H1 (cell line): Measurements from ENCODE around the gene GCC1. TPM values are rescaled to one million over a fixed set of nuclear protein-coding genes. Genes with fewer than 3 reads are reported as not detected.

Source experiments
- CTCF ChIA-PET: fragments of 300-600 bp; sonication (Branson Sonifier 250); formaldehyde crosslinking; loops from one replicate; lab custom pipeline; 2021; ENCODE audit not compliant: partially characterized antibody; lab: Charles Lee
- POLR2A ChIA-PET: fragments of 300-600 bp; sonication (Branson Sonifier 250); formaldehyde crosslinking; loops from one replicate; lab custom pipeline; 2021; ENCODE audit warnings: inconsistent platforms; ENCODE audit not compliant: partially characterized antibody; lab: Charles Lee
- DNase-seq, 2 experiments: peaks; one replicate each; pipeline versions ENCODE4 v3.0.0 to v3.0.0-alpha.2; 2010 to 2022; ENCODE audit warnings: low spot score in 2 of 2, low read depth in 1 of 2, mixed read lengths in 1 of 2
- FAIRE-seq: peaks from 2 replicates; lab custom pipeline; 2011; peaks lifted over from hg19 to GRCh38; lab: Jason Lieb, UNC
- H2AFZ ChIP-seq: 2 replicates; pipeline ENCODE4 v1.8.1; 2012; ENCODE audit warnings: low read length, inconsistent platforms
- H2AK5ac ChIP-seq: 2 replicates; pipeline ENCODE4 v1.6.1; 2013; ENCODE audit warnings: low read depth, low read length
- H2BK120ac ChIP-seq: replicated peaks from 2 replicates; pipeline ENCODE3; 2013; ENCODE audit warnings: low read depth, low read length, inconsistent platforms
- H2BK12ac ChIP-seq: 2 replicates; pipeline ENCODE4 v1.6.1; 2013; ENCODE audit warnings: low read depth, low read length
- H2BK15ac ChIP-seq: 2 replicates; pipeline ENCODE4 v1.6.1; 2013; ENCODE audit warnings: low read length
- H2BK20ac ChIP-seq: 2 replicates; pipeline ENCODE4 v1.6.1; 2013; ENCODE audit warnings: low read length
- H2BK5ac ChIP-seq: 2 replicates; pipeline ENCODE4 v1.6.1; 2013; ENCODE audit warnings: low read depth, low read length
- H3K14ac ChIP-seq: 2 replicates; pipeline ENCODE4 v1.6.1; 2013; ENCODE audit warnings: inconsistent platforms; ENCODE audit not compliant: insufficient read length
- H3K18ac ChIP-seq: 2 replicates; pipeline ENCODE4 v1.6.1; 2013; ENCODE audit warnings: low read length; ENCODE audit errors: extremely low read depth
- H3K23ac ChIP-seq: 2 replicates; pipeline ENCODE4 v1.6.1; 2013; ENCODE audit warnings: inconsistent platforms; ENCODE audit not compliant: insufficient read length
- H3K23me2 ChIP-seq: 2 replicates; pipeline ENCODE4 v1.6.1; 2013; ENCODE audit warnings: low read depth, low read length
- H3K27ac ChIP-seq: 2 replicates; pipeline ENCODE4 v1.6.1; 2011; ENCODE audit warnings: low read depth, low read length, inconsistent platforms
- H3K27me3 ChIP-seq, 4 experiments: replicated peaks in 1 of 4; 1 replicate in 1 of 4; 2 replicates in 3 of 4; pipeline versions ENCODE4 v1.6.1 to v1.8.1; 2011 to 2013; ENCODE audit warnings: low read length in 3 of 4, mild to moderate bottlenecking in 3 of 4, inconsistent platforms in 2 of 4, mixed read lengths in 2 of 4, moderate library complexity in 1 of 4; ENCODE audit not compliant: control insufficient read depth in 3 of 4, insufficient read depth in 3 of 4; ENCODE audit errors: extremely low read depth in 1 of 4
- H3K36me3 ChIP-seq, 4 experiments: 2 replicates each; pipeline versions ENCODE4 v1.6.1 to v1.8.1; 2011 to 2013; ENCODE audit warnings: mild to moderate bottlenecking in 4 of 4, low read length in 3 of 4, moderate library complexity in 2 of 4, control low read depth in 1 of 4, inconsistent platforms in 1 of 4; ENCODE audit not compliant: insufficient read depth in 4 of 4, control insufficient read depth in 2 of 4
- H3K4ac ChIP-seq: replicated peaks from 2 replicates; pipeline ENCODE3; 2013; ENCODE audit warnings: low read length, low read depth, mixed read lengths, inconsistent platforms; ENCODE audit not compliant: insufficient read length
- H3K4me1 ChIP-seq, 4 experiments: replicated peaks in 1 of 4; 1 replicate in 1 of 4; 2 replicates in 3 of 4; pipeline versions ENCODE4 v1.6.1 to v1.8.1; 2011 to 2013; ENCODE audit warnings: low read length in 3 of 4, inconsistent platforms in 2 of 4, mixed read lengths in 1 of 4; ENCODE audit not compliant: insufficient read depth in 4 of 4, control insufficient read depth in 3 of 4
- H3K4me2 ChIP-seq, 2 experiments: 2 replicates each; pipeline versions ENCODE4 v1.6.1 to v1.8.1; 2011 to 2013; ENCODE audit warnings: low read depth in 2 of 2, low read length in 2 of 2, control low read depth in 1 of 2, inconsistent platforms in 1 of 2, mild to moderate bottlenecking in 1 of 2; ENCODE audit not compliant: insufficient read depth in 1 of 2
- H3K4me3 ChIP-seq, 4 experiments: fragments of 200-600, 300-600 bp in 1 of 4; sonication (generic), shearing (Covaris generic), sonication (Bioruptor Twin) in 1 of 4; 2 replicates each; pipeline versions ENCODE4 v1.5.1 to v1.8.1; 2011 to 2016; ENCODE audit warnings: low read length in 4 of 4, low read depth in 3 of 4, control low read depth in 2 of 4, inconsistent platforms in 2 of 4, mild to moderate bottlenecking in 2 of 4, mixed read lengths in 1 of 4, moderate library complexity in 1 of 4; ENCODE audit not compliant: insufficient read depth in 2 of 4; ENCODE audit errors: extremely low read depth in 1 of 4
- H3K56ac ChIP-seq: replicated peaks from 2 replicates; pipeline ENCODE3; 2013; ENCODE audit warnings: low read depth, mild to moderate bottlenecking, mixed read lengths, low read length, inconsistent platforms; ENCODE audit not compliant: insufficient read length
- H3K79me1 ChIP-seq: 2 replicates; pipeline ENCODE4 v1.6.1; 2013; ENCODE audit warnings: low read depth, low read length, control low read depth
- H3K79me2 ChIP-seq, 2 experiments: 2 replicates each; pipeline versions ENCODE4 v1.6.1 to v1.8.1; 2012 to 2013; ENCODE audit warnings: low read length in 2 of 2, mild to moderate bottlenecking in 2 of 2, inconsistent platforms in 1 of 2; ENCODE audit not compliant: insufficient read depth in 2 of 2, control insufficient read depth in 1 of 2
- H3K9ac ChIP-seq, 4 experiments: replicated peaks in 1 of 4; 1 replicate in 1 of 4; 2 replicates in 3 of 4; pipeline versions ENCODE4 v1.6.1 to v1.8.1; 2011 to 2013; ENCODE audit warnings: low read depth in 3 of 4, low read length in 3 of 4, control low read depth in 2 of 4, mild to moderate bottlenecking in 2 of 4, moderate library complexity in 2 of 4, inconsistent platforms in 1 of 4; ENCODE audit errors: extremely low read depth in 1 of 4
- H3K9me3 ChIP-seq, 2 experiments: 2 replicates each; pipeline versions ENCODE4 v1.6.1 to v1.8.1; 2012 to 2013; ENCODE audit warnings: mild to moderate bottlenecking in 2 of 2, moderate library complexity in 2 of 2, control low read depth in 1 of 2, inconsistent platforms in 1 of 2, low read depth in 1 of 2, low read length in 1 of 2, mixed read lengths in 1 of 2; ENCODE audit not compliant: insufficient read depth in 2 of 2
- H4K20me1 ChIP-seq, 2 experiments: replicated peaks in 1 of 2; 2 replicates each; pipeline versions ENCODE3 to v1.8.1; 2011 to 2013; ENCODE audit warnings: inconsistent platforms in 2 of 2, low read length in 2 of 2, mild to moderate bottlenecking in 1 of 2; ENCODE audit not compliant: insufficient read depth in 2 of 2, control insufficient read depth in 1 of 2
- H4K5ac ChIP-seq: 2 replicates; pipeline ENCODE4 v1.6.1; 2013; ENCODE audit warnings: low read length, low read depth, mixed read lengths, inconsistent platforms; ENCODE audit not compliant: insufficient read length
- H4K8ac ChIP-seq: 2 replicates; pipeline ENCODE4 v1.8.0; 2013; ENCODE audit warnings: mild to moderate bottlenecking, moderate library complexity, low read length, inconsistent platforms; ENCODE audit not compliant: insufficient read depth; ENCODE audit errors: extremely low read depth
- H4K91ac ChIP-seq: replicated peaks from 2 replicates; pipeline ENCODE3; 2013; ENCODE audit warnings: low read length, mixed read lengths, inconsistent platforms; ENCODE audit not compliant: insufficient read length
- BACH1 ChIP-seq: IDR thresholded peaks from 2 replicates; pipeline ENCODE4 v1.6.1; 2012; ENCODE audit warnings: low read length, improper control_type of control experiment
- CBX8 ChIP-seq: fragments of 300-800, 300-1000 bp; sonication (generic); IDR thresholded peaks from 2 replicates; pipeline ENCODE4 v1.7.1; 2016; ENCODE audit warnings: low read depth, low read length, borderline replicate concordance
- EP300 ChIP-seq, 2 experiments: IDR thresholded peaks; 1 replicate in 1 of 2; 2 replicates in 1 of 2; pipeline ENCODE4 v1.6.1; 2011 to 2012; ENCODE audit warnings: low read depth in 2 of 2, low read length in 2 of 2, mild to moderate bottlenecking in 2 of 2, borderline replicate concordance in 1 of 2, inconsistent platforms in 1 of 2, moderate library complexity in 1 of 2
- HDAC6 ChIP-seq: IDR thresholded peaks from one replicate; pipeline ENCODE4 v1.7.1; 2012; ENCODE audit warnings: low read depth, mild to moderate bottlenecking, inconsistent platforms, low read length, moderate library complexity
- JUN ChIP-seq: IDR thresholded peaks from 2 replicates; pipeline ENCODE4 v1.6.1; 2011; ENCODE audit warnings: low read depth, mild to moderate bottlenecking, improper control_type of control experiment, low read length
- KDM1A ChIP-seq: fragments of 200-600, 300-600 bp; sonication (generic); IDR thresholded peaks from 2 replicates; pipeline ENCODE4 v1.7.1; 2016; ENCODE audit warnings: mild to moderate bottlenecking, low read length, borderline replicate concordance
- POLR2A ChIP-seq, 2 experiments: IDR thresholded peaks; 1 replicate in 1 of 2; 2 replicates in 1 of 2; pipeline ENCODE4 v1.6.1; 2011; ENCODE audit warnings: low read depth in 2 of 2, low read length in 2 of 2, mild to moderate bottlenecking in 2 of 2; ENCODE audit errors: control extremely low read depth in 1 of 2
- RFX5 ChIP-seq: IDR thresholded peaks from 2 replicates; pipeline ENCODE4 v1.6.1; 2011; ENCODE audit warnings: low read depth, low read length, improper control_type of control experiment, borderline replicate concordance
- RXRA ChIP-seq: IDR thresholded peaks from 2 replicates; pipeline ENCODE4 v1.6.1; 2011; ENCODE audit warnings: low read depth, mild to moderate bottlenecking, low read length, moderate library complexity; ENCODE audit not compliant: insufficient read depth
- SAP30 ChIP-seq: fragments of 300-600 bp; sonication (generic); IDR thresholded peaks from 2 replicates; pipeline ENCODE4 v1.7.1; 2012; ENCODE audit warnings: low read length, moderate library complexity, mild to moderate bottlenecking, inconsistent platforms; ENCODE audit not compliant: insufficient read depth, insufficient replicate concordance
- TEAD4 ChIP-seq: IDR thresholded peaks from 2 replicates; pipeline ENCODE4 v1.6.1; 2012; ENCODE audit warnings: low read depth, low read length, inconsistent platforms, mixed read lengths
- WGBS, 2 experiments: shearing (Covaris generic) in 1 of 2; methylation state at CpG; one replicate each; pipeline versions ENCODE4 v1.1.6 to v1.1.7; 2013 to 2015; ENCODE audit warnings: low lambda C conversion rate in 2 of 2, mixed read lengths in 2 of 2, inconsistent platforms in 1 of 2, low coverage in 1 of 2, missing lambda C conversion rate in 1 of 2; ENCODE audit not compliant: insufficient replicate concordance in 2 of 2, insufficient coverage in 1 of 2, insufficient read length in 1 of 2; ENCODE audit errors: extremely low coverage in 1 of 2, missing lambda C conversion rate in 1 of 2; 5-methylcytosine and 5-hydroxymethylcytosine counted together
- polyA plus RNA-seq, 7 experiments: library from polyadenylated mRNA; depleted of rRNA in 3 of 7; stranded (reverse) in 5 of 7; unstranded in 2 of 7; fragments of >200 nt in 5 of 7; fragments of 200-250 nt in 2 of 7; gene quantifications; 1 replicate in 5 of 7; 2 replicates in 1 of 7; 4 replicates in 1 of 7; pipeline versions ENCODE4 v1.2.1 to v1.2.3, GENCODE V29; 2011 to 2013; ENCODE audit warnings: missing spikeins in 2 of 7, mixed read lengths in 2 of 7
- total RNA-seq: library from RNA; stranded (reverse); fragmentation: NEBNext Ultra II Directional; extraction: Animal tissue kit (Norgen Biotek cat#: 25700); gene quantifications from 2 replicates; pipeline ENCODE4 v1.2.1, GENCODE V29; 2021

The GCC1 gene
- total and polyA plus RNA-seq, 2 of the 8 experiments (the other 6 are each of a cell fraction or from before 2014, with no cell fraction given) = 3.3 to 15.0 TPM

DNA sequence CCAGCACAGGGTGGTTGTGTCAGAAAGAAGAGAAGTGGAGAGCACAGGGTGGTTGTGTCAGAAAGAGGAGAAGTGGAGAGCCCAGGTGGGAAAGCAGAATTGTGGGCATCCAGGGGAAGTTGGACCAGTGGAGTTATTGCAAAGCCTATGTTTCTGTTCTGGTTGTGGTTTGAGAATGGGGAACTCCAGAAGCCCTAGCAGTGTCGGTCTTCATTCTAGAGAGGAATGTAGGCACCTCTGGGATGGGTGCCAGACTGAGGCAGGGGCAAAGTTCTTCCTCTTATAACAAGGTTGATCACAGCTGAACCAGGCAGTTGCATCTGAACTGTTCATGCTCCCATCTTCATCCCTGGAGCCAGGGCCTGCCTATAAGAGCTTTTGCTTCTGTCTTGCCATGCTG, 9.1 kb upstream of the GCC1 start:
- POLR2A ChIA-PET = interaction anchor here (1.9 kb wide), 1 partner anchor 26 kb away, joined by 6 read pairs; no protein-coding TSS in a partner anchor
- Histone ChIP-seq H3K56ac (no peak overlapping the region), H3K23me2 (no peaks in the 10 kb centered on the region), H2AFZ (no peak overlapping the region), H2AK5ac (no peak overlapping the region), H3K27ac (no peak overlapping the region), H3K14ac (no peak overlapping the region), H4K20me1 (peaks cover 0 to 3% of the 10 kb centered on the region in 2 experiments), H2BK120ac (no peak overlapping the region), H3K4me3 (no peak overlapping the region), H4K91ac (no peak overlapping the region), H3K79me1 (no peaks in the 10 kb centered on the region), H4K5ac (no peak overlapping the region), H2BK5ac (no peak overlapping the region), H3K4me1 (no peaks in the 10 kb centered on the region), H3K9me3 (no peaks in the 10 kb centered on the region), H3K9ac (no peak overlapping the region), H3K4ac (no peak overlapping the region), H3K79me2 (no peaks in the 10 kb centered on the region), H2BK20ac (no peak overlapping the region), H3K27me3 (no peaks in the 10 kb centered on the region; a peak in 2 of 7 replicates), H3K4me2 (no peak overlapping the region), H2BK12ac (no peak overlapping the region), H3K36me3 (peaks cover 5 to 15% (median 13%) of the 10 kb centered on the region in 4 experiments), H3K18ac (no peak overlapping the region), H3K23ac (no peak overlapping the region), H2BK15ac (no peak overlapping the region), H4K8ac (no peak overlapping the region)
- DNase-seq (no peak), FAIRE-seq (no peak)
- WGBS, 2 experiments = 100% methylated on average over 1 of the region's 1 CpG; no CpG with 5 or more reads in 1 of the 2 experiments
- CTCF ChIA-PET = interaction anchor here (0.9 to 8.1 kb wide), 5 partner anchors 9 to 34 kb away, joined by 3 to 55 read pairs (median 3); partner anchors contain the start of gene GCC1
- no peak for TF ChIP-seq HDAC6
- no peak for TF ChIP-seq JUN
- TF ChIP-seq POLR2A (IDR thresholded peaks at IDR 0.05; ENCODE audit: control extremely low read depth in 1 of 2, low read depth in 2 of 2, low read length in 2 of 2) = no peak
- no peak for TF ChIP-seq KDM1A
- TF ChIP-seq CBX8 = no peak
- TF ChIP-seq EP300 (IDR thresholded peaks at IDR 0.05; ENCODE audit: borderline replicate concordance in 1 of 2, low read depth in 2 of 2, low read length in 2 of 2) = no peak
- TF ChIP-seq RXRA = no peak
- no peak for TF ChIP-seq RFX5
- TF ChIP-seq BACH1 = no peak
- no peak for TF ChIP-seq SAP30
- TF ChIP-seq TEAD4 = no peak
